ENCODE measurements around the gene USH2A.

The USH2A gene

DNA sequence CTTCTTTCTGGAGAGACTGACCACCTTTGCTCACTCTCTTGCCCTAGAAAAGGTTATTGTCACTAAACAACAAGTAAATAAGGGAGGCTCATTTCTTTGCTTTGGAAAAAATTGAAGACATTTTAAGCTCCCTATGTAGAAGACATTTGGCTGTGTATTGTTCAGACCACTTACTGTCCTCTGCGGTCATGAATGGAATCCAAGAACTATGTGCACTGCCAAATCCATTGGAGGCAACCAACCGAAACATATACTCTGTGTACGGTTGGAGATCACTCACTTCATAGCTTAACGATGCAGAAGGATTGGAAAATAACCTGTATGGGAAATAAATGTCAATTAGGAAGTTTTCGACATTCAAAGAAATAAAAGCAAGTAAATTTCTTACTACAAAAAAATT, 523.3 kb downstream of the USH2A start:
- DNase-seq, result no peak

GRCh38 chr1:215895893-215896292, 527.4 kb downstream of the USH2A start:
- DNase-seq, result no peak

GRCh38 chr1:215895276-215895675, 528.0 kb downstream of the USH2A start:
- DNase-seq, result no peak

DNA sequence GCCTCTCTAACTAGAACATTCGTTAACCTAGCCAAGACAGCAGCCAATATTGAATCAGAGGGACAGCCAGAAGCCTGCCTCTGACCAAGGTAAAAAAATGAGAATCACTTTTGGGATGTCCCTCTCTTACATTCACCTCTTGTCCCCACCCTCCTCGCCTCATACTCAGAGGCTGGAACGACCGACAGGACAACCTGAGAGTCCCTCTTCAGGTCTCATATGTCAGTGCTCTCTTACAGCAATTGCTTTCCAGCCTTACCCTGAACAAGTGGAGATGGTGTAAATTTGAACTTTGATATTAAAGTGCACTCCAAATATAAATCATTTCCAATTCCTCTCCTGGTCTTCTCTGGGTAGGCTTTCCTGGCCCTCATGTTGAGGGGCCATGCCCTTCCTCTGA, 528.6 kb downstream of the USH2A start:
- no peak for DNase-seq

DNA sequence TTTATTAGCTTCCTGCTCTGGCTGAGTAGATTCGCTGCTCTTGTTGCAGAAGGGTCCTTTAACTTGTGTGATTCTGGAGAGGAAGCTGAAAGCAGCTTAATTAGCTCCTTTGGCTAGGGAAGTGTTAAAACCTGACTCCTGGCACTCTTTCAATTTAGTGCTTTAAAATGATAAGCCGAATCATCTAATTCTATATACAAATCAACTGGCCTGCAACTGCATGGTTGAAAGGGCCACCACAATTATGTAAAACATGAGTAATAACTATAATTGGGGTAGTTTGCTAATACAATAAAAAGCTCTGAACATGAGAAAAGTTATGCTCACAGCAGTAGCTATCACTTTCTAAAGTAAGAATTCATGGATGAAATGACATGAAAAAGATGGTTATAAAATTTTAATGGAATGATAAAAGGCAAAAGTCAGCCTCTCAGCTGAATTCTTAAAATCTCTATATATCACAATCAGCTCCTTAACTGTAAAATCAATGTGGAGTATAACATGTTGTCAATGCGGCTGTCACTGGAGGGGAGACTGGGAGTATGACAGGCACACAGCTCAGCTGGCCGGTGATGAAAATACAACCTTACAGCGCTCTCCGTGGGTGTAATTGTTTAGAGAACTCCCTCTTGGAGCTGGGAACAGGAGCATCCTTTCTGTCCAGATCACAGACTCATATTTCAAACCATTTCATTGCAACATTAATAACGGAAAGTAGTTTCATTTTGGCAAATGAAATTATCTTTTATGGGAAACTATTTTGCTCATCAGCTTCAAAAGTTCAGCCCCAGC, 531.8 kb downstream of the USH2A start:
- no peak for DNase-seq

GRCh38 chr1:215890438-215890837, 532.8 kb downstream of the USH2A start:
- DNase-seq, result no peak

- DNase-seq, result no peak
Measured at GRCh38 chr1:215889871-215890270, 533.4 kb downstream of the USH2A start.

GRCh38 chr1:215888159-215888558, 535.1 kb downstream of the USH2A start:
- no peak for DNase-seq

DNA sequence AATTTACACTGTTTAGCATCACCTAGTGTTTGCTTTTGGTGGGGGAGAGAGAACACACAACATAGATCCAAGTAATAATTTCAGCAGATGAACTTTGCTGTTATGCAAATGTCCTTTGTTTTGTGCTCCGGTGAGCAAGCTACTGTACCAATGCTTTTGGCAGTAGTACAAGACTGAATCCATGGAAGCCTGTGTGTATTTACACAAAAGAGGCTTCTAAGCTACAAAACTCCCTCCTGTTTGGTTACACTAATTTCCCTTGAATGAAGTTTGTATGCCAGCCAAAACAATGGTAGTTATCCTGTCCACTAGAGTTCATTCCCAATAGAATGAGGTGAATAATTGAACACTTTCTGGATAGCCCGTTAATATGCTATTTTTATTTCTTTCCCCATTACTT, 535.6 kb downstream of the USH2A start:
- no peak for DNase-seq

DNA sequence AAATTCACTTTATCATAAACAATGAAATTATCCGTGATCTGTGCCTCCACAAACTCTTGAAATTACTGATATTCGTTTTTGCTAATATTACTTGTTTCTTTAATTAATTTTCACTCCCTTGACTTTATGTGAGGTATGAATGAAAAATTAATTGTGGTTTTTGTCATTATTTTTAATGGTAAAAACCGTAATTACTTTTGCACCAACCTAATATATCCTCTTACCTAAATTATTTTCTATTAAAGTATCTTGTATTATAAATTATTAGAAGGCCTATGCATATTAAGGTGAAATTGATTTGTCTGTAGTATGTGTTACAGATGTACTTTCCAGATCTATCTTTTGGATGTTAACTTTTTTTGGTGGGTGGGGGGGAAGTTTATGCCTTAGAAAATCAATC, 540.2 kb downstream of the USH2A start:
- no peak for DNase-seq

DNA sequence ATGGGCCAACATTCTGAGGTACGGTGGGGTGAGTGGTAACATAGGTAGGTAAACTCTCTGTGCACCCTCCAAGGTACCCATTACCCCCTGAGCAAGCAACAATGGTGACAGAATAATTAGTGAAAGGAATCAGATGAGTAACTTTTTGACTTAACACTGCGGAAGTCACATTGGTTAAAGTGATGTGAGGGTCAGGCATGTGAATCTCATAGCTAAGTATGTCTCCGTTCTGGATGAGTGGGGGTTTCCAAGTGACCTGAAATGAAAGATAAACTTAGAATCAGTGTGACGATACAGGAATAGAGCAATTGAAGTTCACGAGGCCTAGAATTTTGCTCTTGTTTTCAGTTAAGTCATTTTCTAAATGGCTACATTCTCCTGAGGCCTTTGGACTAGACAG, 544.4 kb downstream of the USH2A start:
- DNase-seq, result no peak

- no peak for DNase-seq
Measured at GRCh38 chr1:215878128-215878527, 545.1 kb downstream of the USH2A start.

- no peak for DNase-seq
Measured at GRCh38 chr1:215877452-215877951, 545.7 kb downstream of the USH2A start.

DNA sequence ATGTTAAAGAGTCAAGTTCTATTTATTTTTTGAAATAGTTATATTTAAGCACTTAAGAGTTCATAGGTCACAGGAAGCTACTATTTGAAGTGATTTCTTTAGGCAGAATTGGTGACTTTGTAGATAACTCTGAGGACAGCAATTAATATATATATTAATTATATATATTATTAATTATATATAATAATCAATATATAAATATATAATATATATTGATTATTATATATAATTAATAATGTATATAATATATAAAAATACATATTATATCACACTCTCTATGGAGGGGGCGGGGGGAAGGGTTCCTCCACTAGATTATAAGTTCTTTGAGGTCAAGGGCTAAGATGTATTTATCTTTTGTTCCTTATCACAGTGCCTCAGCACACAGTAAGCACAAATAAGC, 547.5 kb downstream of the USH2A start:
- no peak for DNase-seq

- DNase-seq, result no peak
Measured at GRCh38 chr1:215875236-215875635, 548.0 kb downstream of the USH2A start.

GRCh38 chr1:215872658-215873057, 550.6 kb downstream of the USH2A start:
- DNase-seq, result no peak

DNA sequence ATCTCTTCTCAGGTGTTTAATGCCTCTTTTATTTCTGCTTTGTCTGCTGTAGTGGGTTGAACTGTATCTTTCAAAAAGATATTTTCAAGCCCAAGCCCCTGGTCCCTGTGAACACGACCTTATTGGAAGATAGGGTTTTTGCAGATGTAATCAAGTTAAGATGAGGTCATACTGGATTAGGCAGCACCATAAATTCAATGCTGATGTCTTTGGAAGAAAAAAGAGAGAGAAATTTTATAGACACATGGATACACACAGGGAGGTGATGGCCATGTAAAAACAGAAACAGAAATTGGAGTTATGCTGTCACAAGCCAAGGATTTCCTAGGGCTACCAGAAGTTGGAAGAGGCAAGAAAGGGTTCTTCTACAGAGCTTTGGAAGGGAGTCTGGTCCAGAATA, 554.7 kb downstream of the USH2A start:
- no peak for DNase-seq

- no peak for DNase-seq
Measured at GRCh38 chr1:215865060-215865459, 558.2 kb downstream of the USH2A start.

DNA sequence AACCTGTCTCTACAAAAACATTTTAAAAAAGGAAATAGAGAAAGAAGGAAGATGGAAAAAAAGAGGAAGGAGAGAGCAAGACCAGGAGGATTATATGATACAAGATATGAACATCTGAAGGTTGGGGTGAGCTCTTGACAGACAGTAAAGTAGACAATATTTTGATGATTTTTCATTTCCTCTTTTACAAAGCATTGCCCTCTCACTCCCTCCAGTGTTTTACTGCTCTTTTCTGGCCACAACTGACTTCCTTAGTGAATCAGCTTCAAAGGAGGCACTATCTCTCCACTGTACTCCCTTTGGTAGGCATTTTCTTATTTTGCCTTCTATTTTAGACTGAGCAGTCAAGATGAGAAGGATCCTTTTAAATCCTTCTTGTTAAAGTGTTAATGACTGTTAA, 559.5 kb downstream of the USH2A start:
- no peak for DNase-seq

DNA sequence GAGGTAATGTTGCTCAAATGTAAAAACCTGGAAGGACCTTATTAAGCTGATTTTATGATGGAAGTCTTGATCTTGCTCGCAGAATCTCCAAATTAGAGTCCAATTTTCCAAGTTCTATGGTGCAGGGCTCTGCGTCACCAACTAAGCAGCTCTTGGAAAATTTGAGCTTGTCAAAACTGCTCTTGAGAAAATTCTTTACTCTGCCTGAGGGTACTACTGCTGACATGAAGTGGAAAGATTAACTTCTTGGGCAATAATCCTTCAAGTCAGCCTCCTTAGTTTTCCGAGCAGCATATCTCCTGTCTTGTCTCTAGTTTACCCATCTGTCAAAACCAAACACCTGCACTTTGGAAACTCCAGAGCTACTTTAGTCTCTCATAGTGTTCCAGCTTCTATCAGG, 562.4 kb downstream of the USH2A start:
- DNase-seq, result no peak

- DNase-seq, result no peak
Measured at GRCh38 chr1:215857317-215857716, 565.9 kb downstream of the USH2A start.

DNA sequence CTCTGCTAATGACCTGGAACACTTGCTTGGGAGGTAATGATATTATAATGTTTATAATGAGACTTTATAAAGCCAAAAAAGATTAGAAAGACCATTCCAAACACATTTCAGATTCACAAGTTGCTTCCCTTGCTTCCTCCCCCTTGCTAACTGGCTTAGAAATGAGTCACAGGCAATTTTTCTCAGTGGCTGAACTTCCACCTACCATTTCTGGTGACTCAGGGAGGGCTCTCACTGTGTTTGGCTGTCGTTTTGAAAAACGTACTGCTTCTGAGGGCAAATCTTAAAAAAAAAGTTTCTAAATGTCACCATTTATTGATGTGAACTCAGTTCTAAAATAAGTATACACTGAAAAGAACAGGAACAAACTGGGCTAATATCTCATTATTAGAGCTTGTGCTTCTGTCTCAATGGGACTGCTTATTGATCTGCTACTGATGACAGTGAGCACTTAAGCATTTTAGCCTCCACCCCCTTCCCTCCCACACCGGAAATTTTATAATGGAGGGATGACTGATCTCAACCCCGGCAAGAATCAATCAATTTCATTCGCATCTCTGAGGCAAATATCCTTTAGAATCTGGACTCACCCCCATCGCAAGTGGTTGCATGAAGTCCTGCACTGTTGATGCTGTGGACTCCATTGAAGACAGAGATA, 577.9 kb downstream of the USH2A start:
- DNase-seq, result no peak

DNA sequence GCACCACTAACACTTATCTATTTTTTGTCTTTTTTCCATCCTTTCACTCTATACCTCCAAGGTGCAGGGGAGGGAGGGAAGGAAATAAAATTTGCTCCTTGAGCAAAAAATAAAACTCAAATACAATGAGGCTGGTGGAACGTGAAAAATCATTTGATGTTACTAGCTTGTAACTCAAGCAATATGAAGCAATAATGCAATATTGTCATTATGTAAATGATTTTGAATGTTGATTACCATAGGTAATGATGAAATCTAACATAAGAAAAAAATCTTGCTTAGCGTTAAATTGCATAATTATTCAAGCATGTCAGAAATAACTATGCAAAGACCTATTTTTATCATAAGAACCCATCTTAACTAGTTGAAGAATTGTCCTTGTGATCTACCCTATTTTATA, 578.5 kb downstream of the USH2A start:
- DNase-seq, result no peak

DNA sequence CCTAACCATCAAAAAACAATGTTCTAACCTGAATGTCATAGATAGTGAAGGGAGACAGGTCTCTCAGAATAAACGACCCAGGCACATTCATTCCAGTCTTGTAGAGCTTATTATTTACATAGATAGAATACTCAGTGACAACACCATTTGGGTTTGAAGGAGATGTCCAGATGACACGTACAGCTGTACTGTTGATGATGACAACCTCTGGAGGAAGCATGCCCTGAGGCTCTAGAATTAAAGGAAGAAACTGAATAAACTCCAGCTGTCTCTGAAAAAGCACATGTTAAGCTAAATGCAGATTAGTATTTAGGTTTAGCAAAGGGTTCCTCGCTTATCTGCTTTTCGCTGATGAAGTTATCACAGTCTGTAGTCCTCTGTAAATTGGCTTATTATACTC, 579.0 kb downstream of the USH2A start:
- no peak for DNase-seq

- no peak for DNase-seq
Measured at GRCh38 chr1:215842905-215843304, 580.3 kb downstream of the USH2A start.

Measured in activated CD4-positive, alpha-beta T cell treated with anti-CD3 and anti-CD28 coated beads for 1 hour (primary cell).